Uterus (tissue), 2 donors: Measurements from ENCODE around the gene CC2D2B.

ENCODE experiments used
- CTCF ChIP-seq, 4 experiments: fragments of 200-600 bp in 2 of 4; fragments of 450-650 bp in 2 of 4; sonication (generic) in 2 of 4; IDR thresholded peaks; one replicate each; pipeline ENCODE4 v1.5.1; 2016 to 2019; ENCODE audit warnings: antibody characterized with exemption in 4 of 4, mild to moderate bottlenecking in 2 of 4, moderate library complexity in 1 of 4
- POLR2A ChIP-seq, 2 donors: fragments of 450-650 bp; IDR thresholded peaks; one replicate each; pipeline ENCODE4 v1.6.1; 2016; ENCODE audit warnings: antibody characterized with exemption in 2 of 2, mild to moderate bottlenecking in 1 of 2, moderate library complexity in 1 of 2

GRCh38 chr10:96047004-96047649, 139.4 kb downstream of the CC2D2B start:
- TF ChIP-seq CTCF (IDR thresholded peaks at IDR 0.05) (no peak), POLR2A (IDR thresholded peaks at IDR 0.05) (no peak)
